Prostate gland (tissue), 2 donors: ENCODE measurements around the gene RFX7.

Experiments used
- CTCF ChIP-seq, 4 experiments: fragments of 200-600 bp in 2 of 4; fragments of 450-650 bp in 2 of 4; sonication (generic) in 2 of 4; IDR thresholded peaks; 1 replicate in 3 of 4; 2 replicates in 1 of 4; pipeline ENCODE4 v1.5.1; 2016 to 2019; ENCODE audit warnings: antibody characterized with exemption in 4 of 4, mild to moderate bottlenecking in 2 of 4, moderate library complexity in 2 of 4
- POLR2A ChIP-seq: fragments of 450-650 bp; IDR thresholded peaks from one replicate; pipeline ENCODE4 v1.6.1; 2016; ENCODE audit warnings: antibody characterized with exemption, mild to moderate bottlenecking

- TF ChIP-seq CTCF (IDR thresholded peaks at IDR 0.05) (no peak), POLR2A (no peak)
These were observed 115.6 kb downstream of the RFX7 start for GRCh38 chr15:56128081-56128480.
